ENCODE data around the gene MYO1D.

The MYO1D gene

GRCh38 chr17:32699247-32699646 is 177.7 kb downstream of the MYO1D start:
- TF ChIP-seq CTCF (IDR thresholded peaks at IDR 0.05; ENCODE audit: insufficient read depth, missing control alignments) = no peak
- no peak for FAIRE-seq
- DNase-seq (ENCODE audit: insufficient read length, low spot score) = no peak

- DNase-seq (ENCODE audit: insufficient read length, low spot score) = no peak
- no peak for FAIRE-seq
- TF ChIP-seq CTCF (IDR thresholded peaks at IDR 0.05; ENCODE audit: insufficient read depth, missing control alignments) = no peak
Observed at GRCh38 chr17:32697728-32698625, 178.9 kb downstream of the MYO1D start.

- DNase-seq (ENCODE audit: insufficient read length, low spot score) (no peak), FAIRE-seq (no peak)
- no peak for TF ChIP-seq CTCF (IDR thresholded peaks at IDR 0.05; ENCODE audit: insufficient read depth, missing control alignments)
Observed at GRCh38 chr17:32696426-32696825, 180.5 kb downstream of the MYO1D start.

GRCh38 chr17:32695864-32696263 is 181.1 kb downstream of the MYO1D start:
- TF ChIP-seq CTCF (IDR thresholded peaks at IDR 0.05; ENCODE audit: insufficient read depth, missing control alignments) = no peak
- no peak for FAIRE-seq
- no peak for DNase-seq (ENCODE audit: insufficient read length, low spot score)

- no peak for TF ChIP-seq CTCF (IDR thresholded peaks at IDR 0.05; ENCODE audit: insufficient read depth, missing control alignments)
- DNase-seq (ENCODE audit: insufficient read length, low spot score) (no peak), FAIRE-seq (no peak)
Observed at GRCh38 chr17:32693194-32693897, 183.6 kb downstream of the MYO1D start.

- DNase-seq (ENCODE audit: insufficient read length, low spot score) = no peak
- TF ChIP-seq CTCF (IDR thresholded peaks at IDR 0.05; ENCODE audit: insufficient read depth, missing control alignments) = no peak
- no peak for FAIRE-seq
Observed at GRCh38 chr17:32692179-32692578, 184.7 kb downstream of the MYO1D start.

GRCh38 chr17:32689348-32689747 is 187.6 kb downstream of the MYO1D start:
- TF ChIP-seq CTCF (IDR thresholded peaks at IDR 0.05; ENCODE audit: insufficient read depth, missing control alignments) = no peak
- FAIRE-seq (no peak), DNase-seq (ENCODE audit: insufficient read length, low spot score) (no peak)

All from D721Med (cell line).